WTC11 (cell line): ENCODE measurements around the gene FLT4.

Source experiments
- ELF4 ChIP-seq: sonication (generic); formaldehyde crosslinking; IDR thresholded peaks from 2 replicates; pipeline ENCODE4 v1.8.1; 2022; ENCODE audit warnings: low read depth, mild to moderate bottlenecking, moderate library complexity, missing genetic modification reagents
- TF ChIP-seq, protein P1 (sequence below): fragments of 200-600 bp; IDR thresholded peaks from 2 replicates; pipeline ENCODE4 v1.8.0; 2022; ENCODE audit warnings: antibody characterized with exemption
- TF ChIP-seq, protein P2 (sequence below): sonication (generic); formaldehyde crosslinking; IDR thresholded peaks from 2 replicates; pipeline ENCODE4 v1.8.0; 2022; ENCODE audit warnings: mild to moderate bottlenecking, missing genetic modification reagents

DNA sequence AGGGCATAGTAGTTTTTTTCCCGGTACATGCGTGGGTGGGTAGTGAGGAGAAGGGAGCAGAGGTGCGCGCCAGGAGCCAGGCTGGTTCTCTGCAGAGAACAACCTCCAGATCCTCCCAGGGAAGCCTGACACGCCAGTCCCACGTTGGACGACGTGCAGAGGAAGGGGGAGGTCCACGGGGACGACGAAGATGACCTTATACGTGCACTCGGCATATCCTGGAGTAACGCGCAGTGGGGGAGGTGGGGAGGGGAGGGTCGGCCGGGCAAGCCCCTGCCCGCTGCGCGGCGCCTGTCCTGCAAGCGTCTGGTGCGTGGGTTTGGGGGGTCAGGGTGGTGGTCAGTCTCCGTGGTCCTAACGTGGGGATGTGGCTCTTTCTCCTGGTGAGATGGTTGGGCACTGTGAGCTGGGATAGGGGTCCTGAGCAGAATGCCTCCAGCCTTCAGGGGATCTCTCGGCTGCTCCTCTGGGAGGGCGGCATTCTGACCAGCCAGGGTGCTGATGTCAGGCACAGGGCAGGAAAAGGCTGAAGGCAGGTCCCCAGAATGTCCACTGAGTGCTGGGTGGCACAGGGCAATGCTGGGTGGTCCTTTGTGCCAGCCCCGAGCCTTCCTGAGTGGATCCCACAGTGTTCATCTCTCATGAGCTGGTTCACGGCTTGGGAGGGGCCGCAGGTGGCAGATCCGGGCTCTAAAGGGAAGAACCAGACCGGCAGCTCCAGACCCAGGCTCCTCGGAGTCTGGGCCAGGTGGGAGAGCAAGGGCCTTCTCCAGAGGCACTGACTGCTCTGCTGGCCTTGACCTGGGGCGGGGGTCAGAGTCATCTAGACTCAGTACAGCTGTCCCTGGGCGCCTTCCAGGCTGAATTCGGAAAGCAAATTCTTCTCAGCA, 47.6 kb downstream of the FLT4 start:
- TF ChIP-seq, protein P1, sequence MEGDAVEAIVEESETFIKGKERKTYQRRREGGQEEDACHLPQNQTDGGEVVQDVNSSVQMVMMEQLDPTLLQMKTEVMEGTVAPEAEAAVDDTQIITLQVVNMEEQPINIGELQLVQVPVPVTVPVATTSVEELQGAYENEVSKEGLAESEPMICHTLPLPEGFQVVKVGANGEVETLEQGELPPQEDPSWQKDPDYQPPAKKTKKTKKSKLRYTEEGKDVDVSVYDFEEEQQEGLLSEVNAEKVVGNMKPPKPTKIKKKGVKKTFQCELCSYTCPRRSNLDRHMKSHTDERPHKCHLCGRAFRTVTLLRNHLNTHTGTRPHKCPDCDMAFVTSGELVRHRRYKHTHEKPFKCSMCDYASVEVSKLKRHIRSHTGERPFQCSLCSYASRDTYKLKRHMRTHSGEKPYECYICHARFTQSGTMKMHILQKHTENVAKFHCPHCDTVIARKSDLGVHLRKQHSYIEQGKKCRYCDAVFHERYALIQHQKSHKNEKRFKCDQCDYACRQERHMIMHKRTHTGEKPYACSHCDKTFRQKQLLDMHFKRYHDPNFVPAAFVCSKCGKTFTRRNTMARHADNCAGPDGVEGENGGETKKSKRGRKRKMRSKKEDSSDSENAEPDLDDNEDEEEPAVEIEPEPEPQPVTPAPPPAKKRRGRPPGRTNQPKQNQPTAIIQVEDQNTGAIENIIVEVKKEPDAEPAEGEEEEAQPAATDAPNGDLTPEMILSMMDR = no peak
- TF ChIP-seq, protein P2, sequence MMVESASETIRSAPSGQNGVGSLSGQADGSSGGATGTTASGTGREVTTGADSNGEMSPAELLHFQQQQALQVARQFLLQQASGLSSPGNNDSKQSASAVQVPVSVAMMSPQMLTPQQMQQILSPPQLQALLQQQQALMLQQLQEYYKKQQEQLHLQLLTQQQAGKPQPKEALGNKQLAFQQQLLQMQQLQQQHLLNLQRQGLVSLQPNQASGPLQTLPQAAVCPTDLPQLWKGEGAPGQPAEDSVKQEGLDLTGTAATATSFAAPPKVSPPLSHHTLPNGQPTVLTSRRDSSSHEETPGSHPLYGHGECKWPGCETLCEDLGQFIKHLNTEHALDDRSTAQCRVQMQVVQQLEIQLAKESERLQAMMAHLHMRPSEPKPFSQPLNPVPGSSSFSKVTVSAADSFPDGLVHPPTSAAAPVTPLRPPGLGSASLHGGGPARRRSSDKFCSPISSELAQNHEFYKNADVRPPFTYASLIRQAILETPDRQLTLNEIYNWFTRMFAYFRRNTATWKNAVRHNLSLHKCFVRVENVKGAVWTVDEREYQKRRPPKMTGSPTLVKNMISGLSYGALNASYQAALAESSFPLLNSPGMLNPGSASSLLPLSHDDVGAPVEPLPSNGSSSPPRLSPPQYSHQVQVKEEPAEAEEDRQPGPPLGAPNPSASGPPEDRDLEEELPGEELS (CRISPR knock-in tag) = no peak
- TF ChIP-seq ELF4 (CRISPR knock-in tag) = no peak
